MCF 10A (cell line): ENCODE results near the gene C1QTNF6. TPM values are rescaled to one million over a fixed set of nuclear protein-coding genes. Genes with fewer than 3 reads are reported as not detected.
A peak's percentile ranks its signal among the peaks of the same experiment; 100 is the strongest.

Source experiments
- BruUV-seq: library from RNA; stranded (reverse); fragments of 400-500 nt; replicated peaks from 2 replicates; lab custom pipeline; 2021; lab: Mats Ljungman, UMichigan
- CTCF ChIA-PET: fragments of 300-600 bp; sonication (Branson Sonifier 250); formaldehyde crosslinking; extraction: SDS; loops from one replicate; lab custom pipeline; 2021; ENCODE audit warnings: antibody characterized with exemption, inconsistent platforms; lab: Yijun Ruan, JAX
- POLR2A ChIA-PET: fragments of 300-600, 350-650 bp; sonication (Branson Sonifier 250); formaldehyde crosslinking; extraction: SDS; loops from one replicate; lab custom pipeline; 2020; ENCODE audit warnings: antibody characterized with exemption, inconsistent platforms; lab: Yijun Ruan, JAX
- DNase-seq: peaks from one replicate; pipeline ENCODE4 v3.0.0-alpha.2; 2018; ENCODE audit not compliant: unreplicated experiment
- H3K27ac Mint-ChIP-seq: one replicate; pipeline ENCODE4 v1.8.0; 2022; ENCODE audit warnings: mild to moderate bottlenecking, low read depth, mixed read lengths; ENCODE audit not compliant: unreplicated experiment
- H3K27me3 Mint-ChIP-seq: one replicate; pipeline ENCODE4 v1.8.0; 2022; ENCODE audit warnings: mixed read lengths; ENCODE audit not compliant: insufficient read depth, unreplicated experiment
- H3K36me3 Mint-ChIP-seq: one replicate; pipeline ENCODE4 v1.8.0; 2022; ENCODE audit warnings: mild to moderate bottlenecking, moderate library complexity, mixed read lengths; ENCODE audit not compliant: insufficient read depth, unreplicated experiment
- H3K4me1 Mint-ChIP-seq: one replicate; pipeline ENCODE4 v1.8.0; 2022; ENCODE audit warnings: mixed read lengths; ENCODE audit not compliant: insufficient read depth, unreplicated experiment
- H3K4me3 Mint-ChIP-seq: one replicate; pipeline ENCODE4 v1.8.0; 2022; ENCODE audit warnings: mild to moderate bottlenecking, moderate library complexity, mixed read lengths; ENCODE audit not compliant: unreplicated experiment
- H3K9me3 Mint-ChIP-seq: one replicate; pipeline ENCODE4 v1.8.0; 2022; ENCODE audit warnings: mixed read lengths; ENCODE audit not compliant: unreplicated experiment
- intact Hi-C: fragments of 100-400 bp; cut with micrococcal nuclease; formaldehyde crosslinking; loops from 2 replicates; pipeline ENCODE4 v1.14.1; 2022
- total RNA-seq: library from RNA; stranded (reverse); gene quantifications from 2 replicates; pipeline ENCODE4 v1.2.3, GENCODE V29; 2022
- TF ChIP-seq, protein P1 (sequence below): fragments of 200-600 bp; IDR thresholded peaks from one replicate; pipeline ENCODE4 v1.8.0; 2022; ENCODE audit warnings: antibody characterized with exemption, mild to moderate bottlenecking; ENCODE audit not compliant: unreplicated experiment

C1QTNF6 gene
- total RNA-seq, 1 experiment from 2014 or later, result 6.6 TPM

DNA sequence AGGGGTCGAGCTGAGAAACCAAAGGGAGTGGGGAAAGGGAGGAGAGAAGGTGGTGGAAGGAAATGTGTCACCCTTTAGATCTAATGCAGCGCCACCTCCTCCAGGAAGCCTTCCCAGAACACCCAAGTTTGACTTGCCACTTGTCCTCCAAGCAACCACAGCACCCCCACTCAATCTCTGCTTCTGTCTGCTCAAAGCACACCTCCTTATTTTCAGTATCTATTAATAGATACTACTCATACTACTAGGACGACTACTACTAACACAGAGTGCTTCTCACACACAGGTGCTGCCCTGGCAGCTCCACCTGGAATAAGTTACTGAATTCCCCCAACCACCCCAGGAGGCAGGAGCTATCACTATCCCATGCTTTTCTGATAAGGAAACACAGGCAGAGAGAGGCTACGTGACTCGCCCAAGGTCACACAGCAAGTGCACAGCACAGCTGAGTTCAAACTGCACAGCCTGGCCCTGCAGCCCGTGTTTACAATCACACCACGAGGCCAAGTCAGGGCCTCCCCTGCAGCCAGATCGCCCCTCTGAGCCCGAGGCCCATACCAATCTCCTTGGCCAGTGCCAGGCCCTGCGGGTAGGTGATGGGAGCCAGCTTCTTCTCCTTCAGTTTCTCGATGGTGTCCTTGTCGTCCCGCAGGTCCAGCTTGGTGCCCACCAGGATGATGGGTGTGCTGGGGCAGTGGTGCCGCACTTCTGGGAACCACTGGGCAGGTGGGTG, 42.8 kb upstream of the C1QTNF6 start:
- POLR2A ChIA-PET, result interaction anchor here (2.5 kb wide), 1 partner anchor 13 kb away, joined by 7 read pairs; the partner anchor contains the start of gene RAC2
- intact Hi-C loops, result no loop called here
- CTCF ChIA-PET, result interaction anchor here (0.6 to 2.5 kb wide), 2 partner anchors 30 to 269 kb away, joined by 3 to 16 read pairs; no protein-coding TSS in a partner anchor
- no peak overlapping the region for H3K27ac Mint-ChIP-seq
- no peaks in the 10 kb centered on the region for H3K9me3 Mint-ChIP-seq
- H3K4me1 Mint-ChIP-seq, result peaks cover 27% of the 10 kb centered on the region
- peaks cover 4% of the 10 kb centered on the region for H3K36me3 Mint-ChIP-seq
- no TSS peak for BruUV-seq
- H3K4me3 Mint-ChIP-seq, result no peak overlapping the region
- DNase-seq, result no peak
- TF ChIP-seq, protein P1, sequence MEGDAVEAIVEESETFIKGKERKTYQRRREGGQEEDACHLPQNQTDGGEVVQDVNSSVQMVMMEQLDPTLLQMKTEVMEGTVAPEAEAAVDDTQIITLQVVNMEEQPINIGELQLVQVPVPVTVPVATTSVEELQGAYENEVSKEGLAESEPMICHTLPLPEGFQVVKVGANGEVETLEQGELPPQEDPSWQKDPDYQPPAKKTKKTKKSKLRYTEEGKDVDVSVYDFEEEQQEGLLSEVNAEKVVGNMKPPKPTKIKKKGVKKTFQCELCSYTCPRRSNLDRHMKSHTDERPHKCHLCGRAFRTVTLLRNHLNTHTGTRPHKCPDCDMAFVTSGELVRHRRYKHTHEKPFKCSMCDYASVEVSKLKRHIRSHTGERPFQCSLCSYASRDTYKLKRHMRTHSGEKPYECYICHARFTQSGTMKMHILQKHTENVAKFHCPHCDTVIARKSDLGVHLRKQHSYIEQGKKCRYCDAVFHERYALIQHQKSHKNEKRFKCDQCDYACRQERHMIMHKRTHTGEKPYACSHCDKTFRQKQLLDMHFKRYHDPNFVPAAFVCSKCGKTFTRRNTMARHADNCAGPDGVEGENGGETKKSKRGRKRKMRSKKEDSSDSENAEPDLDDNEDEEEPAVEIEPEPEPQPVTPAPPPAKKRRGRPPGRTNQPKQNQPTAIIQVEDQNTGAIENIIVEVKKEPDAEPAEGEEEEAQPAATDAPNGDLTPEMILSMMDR, result no peak
- H3K27me3 Mint-ChIP-seq, result no peaks in the 10 kb centered on the region

DNA sequence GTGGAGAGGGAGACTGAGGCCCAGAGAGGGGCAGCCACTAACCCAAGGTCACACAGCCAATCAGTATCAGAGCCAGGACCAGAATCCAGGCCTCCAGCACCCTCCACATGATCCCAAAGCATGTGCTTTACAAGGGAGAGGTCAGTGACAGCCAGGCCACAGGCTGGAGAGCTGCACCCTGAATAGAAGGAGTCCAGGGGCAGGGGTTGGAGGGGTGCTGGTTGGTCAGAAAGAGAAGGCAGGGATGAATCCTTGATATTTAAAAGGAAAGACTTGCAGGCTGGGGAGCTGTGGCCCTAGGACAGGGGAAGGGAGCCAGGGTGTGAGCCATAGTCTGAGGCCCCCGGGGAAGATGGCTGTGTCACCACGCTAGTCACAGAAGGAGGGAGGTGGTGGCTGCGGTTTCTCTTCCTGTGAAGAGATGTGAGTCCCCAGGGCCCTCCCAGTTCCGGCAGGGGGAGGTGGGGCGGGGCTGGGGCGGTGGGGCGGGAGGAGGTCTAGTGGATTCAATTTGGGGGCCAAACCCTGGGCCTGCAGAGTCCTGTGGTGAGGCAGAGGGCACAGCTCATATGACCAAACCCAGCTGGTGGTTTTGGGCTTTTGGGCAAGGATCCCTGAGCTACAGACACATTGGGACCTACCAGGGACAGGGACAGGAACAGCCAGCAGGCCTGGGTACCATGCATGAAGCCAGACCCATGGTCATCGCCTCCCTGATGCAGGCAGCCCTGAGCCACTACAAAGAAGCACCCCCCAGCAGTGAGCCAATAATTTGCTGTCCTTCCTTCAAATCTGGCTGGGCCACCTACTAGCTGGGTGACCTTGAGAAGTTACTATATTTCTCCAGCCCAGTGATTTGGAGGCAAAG, 42.0 kb upstream of the C1QTNF6 start:
- H3K4me1 Mint-ChIP-seq, result peaks cover 27% of the 10 kb centered on the region
- H3K36me3 Mint-ChIP-seq, result peaks cover 6% of the 10 kb centered on the region
- peak; percentile 53 for DNase-seq
- ChIA-PET CTCF (interaction anchor here (0.5 to 2.5 kb wide), 6 partner anchors 24 to 275 kb away, joined by 3 to 16 read pairs (median 4); no protein-coding TSS in a partner anchor), POLR2A (interaction anchor here (0.8 to 2.5 kb wide), 3 partner anchors 13 to 31 kb away, joined by 3 to 7 read pairs (median 3); partner anchors contain the start of gene RAC2)
- H3K9me3 Mint-ChIP-seq, result no peaks in the 10 kb centered on the region
- H3K4me3 Mint-ChIP-seq, result no peak overlapping the region
- BruUV-seq, result no TSS peak
- H3K27me3 Mint-ChIP-seq, result no peaks in the 10 kb centered on the region
- H3K27ac Mint-ChIP-seq, result peak overlapping the region; percentile 32
- intact Hi-C loops, result no loop called here
- TF ChIP-seq, protein P1, result no peak

DNA sequence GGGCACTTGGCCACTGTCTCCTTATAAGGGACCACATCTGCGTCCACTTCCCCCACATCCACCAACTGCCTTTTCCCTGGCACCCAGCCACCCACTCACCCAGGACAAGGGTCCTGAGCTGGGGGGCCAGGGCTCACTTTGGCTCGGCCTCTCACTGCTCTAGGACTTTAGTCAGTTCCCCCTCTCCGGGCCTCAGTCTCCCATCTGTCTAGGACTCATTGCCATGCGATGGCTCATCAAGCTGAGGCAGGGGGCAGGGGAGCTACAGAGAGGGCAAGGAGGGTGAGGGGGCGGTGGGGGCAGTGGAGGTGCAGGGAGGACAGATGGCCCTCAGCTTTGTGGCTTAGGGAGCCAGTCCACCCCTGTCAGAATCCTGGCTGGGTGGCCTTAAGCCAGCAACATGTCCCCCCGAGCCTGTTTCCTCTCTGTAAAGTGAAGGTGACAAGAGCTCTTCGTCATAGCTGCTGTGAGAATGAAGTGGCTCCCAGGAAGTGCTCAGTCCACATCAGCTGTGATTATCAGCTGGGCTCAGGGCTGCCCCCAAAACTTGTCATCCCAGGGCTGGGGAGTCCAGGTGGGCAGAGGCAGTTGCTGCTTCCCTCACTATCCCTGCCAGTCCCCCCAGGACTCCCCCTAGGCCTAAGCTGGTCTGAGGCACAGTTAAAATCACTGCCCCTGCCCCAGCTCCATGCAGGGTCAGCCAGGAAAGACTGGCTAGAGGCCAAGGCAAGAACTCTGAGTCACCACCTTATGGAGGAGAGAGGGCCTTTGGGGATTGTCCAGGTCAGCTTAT, 41.2 kb upstream of the C1QTNF6 start:
- no peaks in the 10 kb centered on the region for H3K27me3 Mint-ChIP-seq
- BruUV-seq, result no TSS peak
- ChIA-PET CTCF (interaction anchor here (0.6 to 2.5 kb wide), 6 partner anchors 25 to 400 kb away, joined by 3 to 16 read pairs (median 4); no protein-coding TSS in a partner anchor), POLR2A (interaction anchor here (0.8 to 2.5 kb wide), 3 partner anchors 13 to 30 kb away, joined by 3 to 7 read pairs (median 3); partner anchors contain the start of gene RAC2)
- H3K36me3 Mint-ChIP-seq, result peaks cover 8% of the 10 kb centered on the region
- peak overlapping the region; percentile 32 for H3K27ac Mint-ChIP-seq
- peak; percentile 90 for DNase-seq
- TF ChIP-seq, protein P1, result no peak
- peaks cover 27% of the 10 kb centered on the region for H3K4me1 Mint-ChIP-seq
- H3K4me3 Mint-ChIP-seq, result no peak overlapping the region
- H3K9me3 Mint-ChIP-seq, result no peaks in the 10 kb centered on the region
- intact Hi-C loops, result no loop called here
